HUDEP-2 (cell line): ENCODE measurements around the gene SNRPA1.

Source experiments
- DNase-seq, 76 experiments: peaks; one replicate each; lab custom pipeline; 2025; ENCODE audit not compliant: unreplicated experiment in 76 of 76; lab: John Stamatoyannopoulos, UW

SNRPA1 gene

DNA sequence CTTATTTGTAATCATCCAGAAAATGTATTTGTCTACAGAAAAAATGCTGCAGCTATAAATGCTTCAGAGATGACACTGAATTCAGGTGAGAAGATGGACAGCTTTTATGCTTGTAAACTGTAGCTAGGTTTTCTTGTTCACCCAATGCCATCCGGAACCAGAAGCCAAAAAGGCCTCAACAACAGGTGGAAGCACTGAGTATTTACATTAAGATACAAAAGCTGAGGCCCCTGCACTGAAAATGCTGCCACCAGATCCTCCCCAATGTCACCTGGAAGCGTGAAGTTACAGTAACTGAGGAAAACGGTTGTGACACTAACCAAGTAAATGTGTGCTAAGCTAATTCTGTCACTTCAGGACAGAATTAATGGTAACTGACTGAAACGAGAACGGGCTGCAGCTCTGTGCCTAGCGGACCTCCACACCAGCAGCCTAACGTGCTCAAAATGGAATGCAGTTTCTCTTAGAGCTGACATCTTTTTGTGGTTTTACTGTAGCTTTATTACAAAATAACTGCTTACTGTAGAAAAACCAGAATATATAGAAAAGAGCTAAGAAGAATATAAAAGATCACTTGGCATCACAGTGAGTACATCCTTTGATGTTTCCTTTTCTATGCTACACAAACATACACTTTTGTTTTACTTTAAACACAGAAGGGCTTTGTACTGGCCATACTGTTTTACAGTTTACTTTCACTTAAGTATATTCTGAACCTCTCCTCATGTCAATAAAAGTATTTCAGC lies 50.8 kb downstream of the SNRPA1 start:
- DNase-seq, result no peak

DNA sequence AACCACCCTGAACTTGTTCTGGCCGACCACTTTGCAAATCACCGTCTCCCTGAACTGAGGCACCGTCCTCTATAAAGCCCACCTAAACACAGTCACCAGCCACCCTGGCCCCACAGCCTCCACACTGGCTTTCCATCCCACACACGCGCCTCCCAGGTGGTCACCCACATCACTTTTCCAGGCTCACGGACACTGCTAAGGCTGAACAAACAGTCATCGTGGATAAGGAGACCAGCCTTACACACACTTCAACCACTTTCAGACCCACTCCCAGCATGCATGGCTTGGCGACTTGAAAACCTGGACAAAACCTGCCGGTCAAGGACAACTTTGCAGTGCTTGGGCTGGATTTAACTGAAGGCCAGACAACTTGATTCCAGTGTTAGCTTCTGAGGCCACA lies 51.6 kb downstream of the SNRPA1 start:
- no peak for DNase-seq

DNA sequence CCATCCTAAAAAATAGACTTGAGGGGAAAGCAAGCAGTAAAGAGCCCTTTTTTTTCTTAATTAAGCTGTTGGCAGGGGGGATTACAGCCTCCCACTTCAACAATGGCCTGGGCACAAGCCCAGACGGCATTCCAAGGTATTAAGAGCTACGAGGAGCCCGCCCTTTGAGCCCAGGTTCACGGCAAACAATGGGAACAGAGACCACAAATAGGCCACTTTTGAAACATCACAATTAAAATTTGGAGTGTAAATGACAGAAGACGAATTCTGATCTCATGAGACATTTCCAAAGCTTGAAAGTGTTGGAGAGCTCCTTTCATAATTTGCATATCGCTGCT lies 52.1 kb downstream of the SNRPA1 start:
- DNase-seq, result no peak

DNA sequence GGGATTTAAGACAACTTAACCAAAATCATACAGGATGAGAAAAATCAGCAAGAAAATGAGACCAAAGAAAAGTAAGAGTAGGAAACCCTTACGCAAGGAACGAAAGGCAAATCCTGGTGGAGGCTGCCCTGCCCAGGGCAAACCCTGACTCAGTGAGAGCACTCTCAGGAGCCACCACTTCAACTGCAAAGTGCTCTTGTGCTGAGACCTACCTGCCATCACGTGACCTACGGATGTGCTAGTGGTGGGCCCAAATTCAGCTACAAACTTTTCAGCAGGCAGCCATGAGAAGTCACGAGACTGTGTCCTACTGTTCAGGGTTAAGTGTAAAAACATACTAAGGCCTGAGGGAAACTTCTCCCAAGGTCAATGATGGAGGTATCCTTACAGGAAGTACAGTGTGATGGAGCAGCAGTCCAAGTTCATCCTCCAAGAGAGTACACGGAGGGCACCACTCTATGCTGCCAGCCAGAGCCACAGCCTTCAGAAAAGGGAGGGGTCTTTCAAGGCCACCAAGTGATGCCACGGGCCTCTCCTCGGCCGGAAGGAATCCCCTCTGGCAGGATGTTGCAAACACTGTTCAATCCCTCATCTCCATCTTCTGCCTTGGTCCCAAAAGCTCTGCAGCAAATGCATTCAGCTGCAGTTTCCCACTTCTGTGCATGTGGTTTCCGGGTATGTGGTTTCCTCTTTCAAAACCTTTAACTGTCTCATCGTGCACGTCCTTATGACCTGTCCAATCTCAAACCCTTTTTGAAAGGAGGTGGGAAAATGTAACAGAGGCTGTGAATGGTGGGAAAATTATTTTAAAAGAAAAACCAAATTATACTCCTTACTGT lies 52.7 kb downstream of the SNRPA1 start:
- DNase-seq, result no peak

DNA sequence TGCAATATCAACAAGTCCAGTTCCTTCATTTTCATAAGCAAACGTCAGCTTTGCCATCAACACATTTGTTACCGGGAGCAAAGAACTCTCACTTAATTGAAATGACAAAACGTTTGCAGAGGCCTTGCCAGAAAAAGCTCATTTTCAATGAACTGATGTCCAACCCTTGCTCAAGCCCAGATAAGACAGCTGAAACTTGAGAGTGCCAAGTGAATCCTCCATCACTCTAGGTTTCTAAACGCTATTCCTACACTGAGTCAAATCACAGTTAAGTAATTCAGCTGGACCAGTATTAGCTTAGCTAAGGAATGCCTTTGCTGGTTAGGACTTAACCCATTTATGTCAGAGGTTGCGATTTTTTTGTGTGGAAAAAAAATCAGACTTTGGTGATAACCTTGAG lies 54.7 kb downstream of the SNRPA1 start:
- no peak for DNase-seq

DNA sequence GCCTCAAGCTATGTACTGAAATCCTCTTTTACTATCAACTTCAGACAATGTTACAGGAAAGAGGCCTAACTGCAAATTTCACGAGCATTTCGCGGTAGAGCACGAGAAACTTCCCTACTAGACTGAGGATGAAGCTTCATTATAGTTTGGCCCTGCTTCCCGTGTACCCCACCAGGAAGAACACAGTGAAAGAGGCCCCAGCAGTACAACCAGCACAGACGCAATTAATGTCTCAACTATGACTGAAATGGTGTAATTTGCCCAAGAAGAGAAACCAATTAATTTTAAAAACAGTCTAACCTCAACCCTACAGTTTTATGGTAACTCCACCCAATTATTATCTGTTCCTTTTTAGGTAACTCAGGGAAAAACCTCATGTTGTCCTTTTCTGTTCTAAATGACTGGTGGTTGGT lies 55.3 kb downstream of the SNRPA1 start:
- no peak for DNase-seq

DNA sequence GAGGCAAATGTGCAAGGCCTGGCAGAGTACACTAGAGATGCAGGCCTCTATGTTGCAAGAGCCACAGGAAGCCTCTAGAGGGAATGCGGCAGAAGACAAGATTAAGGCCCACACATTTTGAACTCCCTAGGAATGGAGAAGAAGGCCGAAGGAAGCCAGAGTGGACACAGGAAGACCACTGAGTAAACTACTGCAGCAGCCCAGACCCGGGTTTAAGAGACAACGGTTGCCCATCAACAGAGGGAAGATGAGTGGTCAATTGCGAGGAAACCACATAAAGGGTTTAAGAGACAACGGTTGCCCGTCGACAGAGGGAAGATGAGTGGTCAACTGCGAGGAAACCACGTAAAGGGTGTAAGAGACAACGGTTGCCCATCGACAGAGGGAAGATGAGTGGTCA lies 57.8 kb downstream of the SNRPA1 start:
- DNase-seq, result no peak

DNA sequence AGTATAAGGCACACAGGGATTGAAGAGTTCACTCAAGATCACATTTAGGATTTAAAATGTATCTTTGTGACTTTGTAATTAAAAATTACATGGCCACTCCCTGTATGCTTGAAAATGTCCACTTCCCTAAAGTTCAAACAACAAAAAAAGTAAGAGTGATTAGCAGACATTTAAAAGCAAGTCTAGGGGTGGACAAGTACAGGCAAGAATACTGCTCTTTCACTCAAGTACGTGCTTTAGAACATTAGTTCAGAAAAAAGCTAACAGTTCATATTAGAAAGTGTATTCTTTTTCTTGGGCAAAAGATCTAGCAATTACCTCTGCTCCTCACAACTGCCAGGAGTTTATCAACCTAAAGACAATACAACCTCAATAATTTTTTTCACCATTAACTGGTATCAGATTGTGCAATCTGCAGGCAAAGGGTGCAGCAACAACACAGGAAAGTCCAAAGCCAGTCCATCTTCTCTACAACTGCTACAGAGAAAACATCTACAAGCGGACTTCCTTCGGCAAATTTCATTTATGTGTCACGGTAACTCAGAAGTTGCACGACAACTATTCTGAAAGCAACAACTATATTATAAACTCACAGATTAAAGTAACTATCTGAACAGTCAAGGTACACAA lies 61.3 kb downstream of the SNRPA1 start:
- DNase-seq, result no peak

DNA sequence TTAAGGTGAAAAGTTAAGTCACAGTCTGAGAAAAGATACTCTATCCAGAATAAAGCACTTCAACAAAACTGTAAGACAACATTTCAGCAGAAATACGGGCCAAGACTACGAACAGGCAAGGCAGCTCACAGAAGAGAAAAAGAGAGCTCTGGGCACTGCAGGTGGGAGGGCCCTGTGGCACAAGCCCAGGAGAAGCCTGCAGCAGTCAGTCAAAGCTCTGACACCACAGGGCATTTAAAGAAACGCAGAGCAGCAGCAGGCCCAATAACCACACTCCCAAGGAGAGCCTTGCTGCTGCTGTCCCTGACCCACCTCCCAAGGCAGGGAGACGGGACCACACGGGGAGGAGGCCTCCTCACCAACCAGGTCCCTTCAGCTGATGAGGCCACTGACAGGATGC lies 62.4 kb downstream of the SNRPA1 start:
- DNase-seq, result no peak
